Endothelial cell of umbilical vein (primary cell): ENCODE results near the gene ABCG5. TPM values are rescaled to one million over a fixed set of nuclear protein-coding genes. Genes with fewer than 3 reads are reported as not detected.

Experiments used
- BruUV-seq: library from RNA; stranded (reverse); fragments of 400-500 nt; replicated peaks from 2 replicates; lab custom pipeline; 2021; lab: Mats Ljungman, UMichigan
- CTCF ChIA-PET: fragments of 300-600, 350-600 bp; sonication (Branson Sonifier 250); formaldehyde crosslinking; loops from one replicate; lab custom pipeline; 2021; ENCODE audit warnings: antibody characterized with exemption, inconsistent platforms; lab: Charles Lee
- POLR2A ChIA-PET: fragments of 300-600, 350-600 bp; sonication (Branson Sonifier 250); formaldehyde crosslinking; loops from one replicate; lab custom pipeline; 2021; ENCODE audit warnings: antibody characterized with exemption, inconsistent platforms; lab: Charles Lee
- DNase-seq: peaks from one replicate; pipeline ENCODE4 v3.0.0-alpha.2; 2011; ENCODE audit warnings: low read depth, low spot score
- FAIRE-seq: peaks from 2 replicates; lab custom pipeline; 2011; peaks lifted over from hg19 to GRCh38; lab: Jason Lieb, UNC
- H2AFZ ChIP-seq: 2 replicates; pipeline ENCODE4 v1.6.0; 2012; ENCODE audit warnings: low read depth, low read length, control low read depth, inconsistent platforms
- H3K27ac ChIP-seq: 2 replicates; pipeline ENCODE4 v1.5.1; 2011; ENCODE audit warnings: low read depth, mild to moderate bottlenecking, control low read depth, low read length, moderate library complexity; ENCODE audit not compliant: insufficient read depth
- H3K27me3 ChIP-seq, 2 experiments: 2 replicates each; pipeline versions ENCODE4 v1.6.0 to v1.6.1; 2011; ENCODE audit warnings: low read length in 2 of 2, mixed read lengths in 1 of 2; ENCODE audit not compliant: control insufficient read depth in 2 of 2, insufficient read depth in 2 of 2
- H3K36me3 ChIP-seq, 2 experiments: 2 replicates in 1 of 2; 3 replicates in 1 of 2; pipeline ENCODE4 v1.5.1; 2011; ENCODE audit warnings: low read length in 2 of 2, mild to moderate bottlenecking in 1 of 2, moderate library complexity in 1 of 2; ENCODE audit not compliant: control insufficient read depth in 2 of 2, insufficient read depth in 2 of 2; ENCODE audit errors: extremely low read depth in 1 of 2
- H3K4me1 ChIP-seq: 3 replicates; pipeline ENCODE4 v1.5.1; 2011; ENCODE audit warnings: mild to moderate bottlenecking, low read length; ENCODE audit not compliant: control insufficient read depth, insufficient read depth; ENCODE audit errors: extremely low read depth
- H3K4me2 ChIP-seq: 2 replicates; pipeline ENCODE4 v1.6.1; 2011; ENCODE audit warnings: low read length, control low read depth, mixed read lengths; ENCODE audit not compliant: insufficient read depth
- H3K4me3 ChIP-seq, 3 experiments: fragments of 200-600 bp in 1 of 3; sonication (generic), shearing (Covaris generic) in 1 of 3; replicated peaks in 1 of 3; 2 replicates each; pipeline ENCODE4 v1.5.1; 2011 to 2016; ENCODE audit warnings: control low read depth in 3 of 3, low read length in 3 of 3, mild to moderate bottlenecking in 2 of 3, inconsistent platforms in 1 of 3, low read depth in 1 of 3, moderate library complexity in 1 of 3; ENCODE audit not compliant: insufficient read depth in 1 of 3
- H3K79me2 ChIP-seq: 2 replicates; pipeline ENCODE4 v1.6.0; 2012; ENCODE audit warnings: low read length, inconsistent platforms; ENCODE audit not compliant: control insufficient read depth, insufficient read depth
- H3K9ac ChIP-seq: replicated peaks from 2 replicates; pipeline ENCODE3; 2011; ENCODE audit warnings: low read length, control low read depth; ENCODE audit not compliant: insufficient read depth; ENCODE audit errors: extremely low read depth
- H3K9me1 ChIP-seq: replicated peaks from 3 replicates; pipeline ENCODE4 v1.6.0; 2011; ENCODE audit warnings: mild to moderate bottlenecking, low read length; ENCODE audit not compliant: control insufficient read depth, insufficient read depth; ENCODE audit errors: extremely low read depth
- H3K9me3 ChIP-seq: replicated peaks from 2 replicates; pipeline ENCODE4 v1.5.1; 2012; ENCODE audit warnings: low read length, inconsistent platforms; ENCODE audit not compliant: control insufficient read depth, insufficient read depth
- H4K20me1 ChIP-seq: replicated peaks from 2 replicates; pipeline ENCODE3; 2011; ENCODE audit warnings: mild to moderate bottlenecking, low read length; ENCODE audit not compliant: control insufficient read depth, insufficient read depth; ENCODE audit errors: extremely low read depth
- CTCF ChIP-seq, 2 donors: IDR thresholded peaks; 1 replicate in 1 of 2; 2 replicates in 1 of 2; pipeline ENCODE4 v1.5.1; 2011; ENCODE audit warnings: low read length in 2 of 2, mild to moderate bottlenecking in 2 of 2, moderate library complexity in 2 of 2, control low read depth in 1 of 2, inconsistent platforms in 1 of 2, low read depth in 1 of 2; ENCODE audit not compliant: insufficient read depth in 1 of 2; ENCODE audit errors: extremely low read depth in 1 of 2
- EZH2 ChIP-seq: IDR thresholded peaks from 2 replicates; pipeline ENCODE4 v1.6.1; 2012; ENCODE audit warnings: borderline replicate concordance, low read depth, mild to moderate bottlenecking, moderate library complexity, low read length, inconsistent platforms; ENCODE audit not compliant: severe bottlenecking
- FOS ChIP-seq: IDR thresholded peaks from 2 replicates; pipeline ENCODE4 v1.6.1; 2011; ENCODE audit warnings: mild to moderate bottlenecking, low read length, moderate library complexity, borderline replicate concordance; ENCODE audit not compliant: insufficient read depth
- GATA2 ChIP-seq: IDR thresholded peaks from 2 replicates; pipeline ENCODE4 v1.7.0; 2011; ENCODE audit warnings: low read depth, mild to moderate bottlenecking, moderate library complexity, mixed read lengths, low read length; ENCODE audit not compliant: insufficient read length, insufficient read depth
- JUN ChIP-seq: IDR thresholded peaks from 2 replicates; pipeline ENCODE4 v1.6.1; 2011; ENCODE audit warnings: borderline replicate concordance, low read depth; ENCODE audit not compliant: insufficient read length, insufficient read depth
- MAX ChIP-seq: IDR thresholded peaks from 2 replicates; pipeline ENCODE4 v1.6.1; 2011; ENCODE audit not compliant: insufficient read depth, insufficient read length
- MYC ChIP-seq: IDR thresholded peaks from one replicate; pipeline ENCODE4 v1.6.1; 2011; ENCODE audit warnings: mild to moderate bottlenecking, low read depth, low read length
- POLR2A ChIP-seq: IDR thresholded peaks from 2 replicates; pipeline ENCODE4 v1.6.1; 2012; ENCODE audit warnings: low read depth, mild to moderate bottlenecking, control low read depth, low read length
- POLR2AphosphoS5 ChIP-seq: IDR thresholded peaks from 2 replicates; pipeline ENCODE4 v1.6.1; 2012; ENCODE audit warnings: low read depth, mild to moderate bottlenecking, control low read depth, low read length, moderate library complexity; ENCODE audit not compliant: insufficient read depth
- dilution Hi-C: fragments of 300-500 bp; cut with MboI; formaldehyde crosslinking; loops from one replicate; pipeline ENCODE4 v1.15.0; 2019; ENCODE audit warnings: low sequenced_read_pairs; ENCODE audit not compliant: extremely low pct_ligation_motif_present
- intact Hi-C: fragments of 100-400 bp; cut with micrococcal nuclease; formaldehyde crosslinking; loops from one replicate; pipeline ENCODE4 v1.10.0; 2022
- polyA plus RNA-seq, 4 experiments: library from polyadenylated mRNA; depleted of rRNA in 3 of 4; stranded (reverse) in 3 of 4; unstranded in 1 of 4; fragments of >200 nt; gene quantifications; 2 replicates each; pipeline versions ENCODE4 v1.2.1 to v1.2.3, GENCODE V29; 2011 to 2012; ENCODE audit warnings: missing spikeins in 1 of 4
- total RNA-seq: library from RNA; stranded (reverse); gene quantifications from 2 replicates; pipeline ENCODE4 v1.2.3, GENCODE V29; 2021

ABCG5 gene
- total and polyA plus RNA-seq, 2 donors (not counting 3 experiments of a cell fraction or from before 2014, with no cell fraction given) = not detected

- Histone ChIP-seq H3K4me1 (no peaks in the 10 kb centered on the region), H3K9ac (no peak overlapping the region), H3K9me3 (no peaks in the 10 kb centered on the region), H3K79me2 (no peaks in the 10 kb centered on the region), H4K20me1 (no peaks in the 10 kb centered on the region), H3K27me3 (no peaks in the 10 kb centered on the region), H3K36me3 (no peaks in the 10 kb centered on the region), H3K4me3 (no peak overlapping the region), H2AFZ (no peak overlapping the region), H3K27ac (no peak overlapping the region), H3K9me1 (no peaks in the 10 kb centered on the region), H3K4me2 (no peak overlapping the region)
- intact Hi-C loops = no loop called here
- dilution Hi-C loops = no loop called here
- no peak for DNase-seq
- CTCF ChIA-PET = interaction anchor here (1.6 kb wide), 1 partner anchor 9 kb away, joined by 5 read pairs; no protein-coding TSS in a partner anchor
- TF ChIP-seq MAX (no peak), POLR2AphosphoS5 (no peak), JUN (no peak), MYC (no peak), CTCF (IDR thresholded peaks at IDR 0.05; ENCODE audit: extremely low read depth in 1 of 2, insufficient read depth in 1 of 2, low read depth in 1 of 2, low read length in 2 of 2) (no peak), GATA2 (no peak), EZH2 (no peak), FOS (no peak), POLR2A (no peak)
- no TSS peak for BruUV-seq
- FAIRE-seq = no peak
- POLR2A ChIA-PET = no interaction called here
Measured at GRCh38 chr2:43806719-43807031, 32.0 kb downstream of the ABCG5 start.
